NCI-H2227 (cell line): ENCODE results near the gene LCN15.
"Not testable (repeated sequence)": the region's sequence is repeated elsewhere in the genome, so short reads cannot be mapped to it uniquely, and the experiment has no call there.

Experiments used
- DNase-seq: peaks from one replicate; lab custom pipeline; 2025; ENCODE audit not compliant: unreplicated experiment; lab: John Stamatoyannopoulos, UW

LCN15 gene

GRCh38 chr9:136723362-136723976 is 40.8 kb downstream of the LCN15 start:
- no peak for DNase-seq

DNA sequence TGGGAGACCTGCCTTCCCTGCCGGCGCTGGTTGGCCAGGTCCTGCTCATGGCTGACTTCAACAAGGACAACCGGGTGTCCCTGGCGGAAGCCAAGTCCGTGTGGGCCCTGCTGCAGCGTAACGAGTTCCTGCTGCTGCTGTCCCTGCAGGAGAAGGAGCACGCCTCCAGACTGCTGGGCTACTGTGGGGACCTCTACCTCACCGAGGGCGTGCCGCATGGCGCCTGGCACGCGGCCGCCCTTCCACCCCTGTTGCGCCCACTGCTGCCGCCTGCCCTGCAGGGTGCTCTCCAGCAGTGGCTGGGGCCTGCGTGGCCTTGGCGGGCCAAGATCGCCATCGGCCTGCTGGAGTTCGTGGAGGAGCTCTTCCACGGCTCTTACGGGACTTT is 41.4 kb downstream of the LCN15 start:
- no peak for DNase-seq

DNA sequence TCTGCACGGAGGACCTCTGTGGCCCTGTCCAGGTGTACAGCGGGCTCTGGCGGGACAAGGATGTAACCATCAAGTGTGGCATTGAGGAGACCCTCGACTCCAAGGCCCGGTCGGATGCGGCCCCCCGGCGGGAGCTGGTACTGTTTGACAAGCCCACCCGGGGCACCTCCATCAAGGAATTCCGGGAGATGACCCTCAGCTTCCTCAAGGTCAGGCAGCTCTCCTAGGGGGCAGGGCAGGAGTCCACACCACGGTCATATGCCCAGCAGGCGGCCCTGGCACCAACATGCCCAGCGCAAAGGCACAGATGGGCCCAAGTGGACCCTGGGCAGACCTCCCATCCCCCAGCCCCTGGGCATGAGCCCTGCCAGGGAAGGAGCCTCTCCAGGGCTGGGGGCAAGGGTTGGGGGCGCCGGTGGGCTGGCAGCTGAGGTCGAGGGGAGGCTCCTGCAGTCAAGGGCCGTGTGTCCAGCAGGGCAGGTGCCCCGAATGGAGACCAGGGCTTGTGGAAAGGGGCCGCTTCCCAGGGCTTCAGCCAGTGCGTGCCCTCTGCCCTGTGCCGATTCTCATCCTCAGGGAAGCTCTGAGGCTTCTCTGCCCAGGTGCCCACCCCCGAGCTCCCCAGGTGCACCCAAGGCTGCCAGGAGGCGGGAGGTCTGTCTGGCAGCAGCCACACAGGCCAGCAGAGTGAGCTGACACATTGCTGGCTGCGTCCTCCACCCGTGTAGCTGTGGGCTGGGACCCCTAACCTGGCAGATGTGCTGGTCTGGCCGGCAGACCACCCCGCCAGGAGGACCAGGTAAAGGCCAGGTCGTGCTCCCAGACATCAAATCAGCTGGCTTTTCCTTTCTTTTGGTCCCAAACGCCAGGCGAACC is 42.0 kb downstream of the LCN15 start:
- DNase-seq = no peak

DNA sequence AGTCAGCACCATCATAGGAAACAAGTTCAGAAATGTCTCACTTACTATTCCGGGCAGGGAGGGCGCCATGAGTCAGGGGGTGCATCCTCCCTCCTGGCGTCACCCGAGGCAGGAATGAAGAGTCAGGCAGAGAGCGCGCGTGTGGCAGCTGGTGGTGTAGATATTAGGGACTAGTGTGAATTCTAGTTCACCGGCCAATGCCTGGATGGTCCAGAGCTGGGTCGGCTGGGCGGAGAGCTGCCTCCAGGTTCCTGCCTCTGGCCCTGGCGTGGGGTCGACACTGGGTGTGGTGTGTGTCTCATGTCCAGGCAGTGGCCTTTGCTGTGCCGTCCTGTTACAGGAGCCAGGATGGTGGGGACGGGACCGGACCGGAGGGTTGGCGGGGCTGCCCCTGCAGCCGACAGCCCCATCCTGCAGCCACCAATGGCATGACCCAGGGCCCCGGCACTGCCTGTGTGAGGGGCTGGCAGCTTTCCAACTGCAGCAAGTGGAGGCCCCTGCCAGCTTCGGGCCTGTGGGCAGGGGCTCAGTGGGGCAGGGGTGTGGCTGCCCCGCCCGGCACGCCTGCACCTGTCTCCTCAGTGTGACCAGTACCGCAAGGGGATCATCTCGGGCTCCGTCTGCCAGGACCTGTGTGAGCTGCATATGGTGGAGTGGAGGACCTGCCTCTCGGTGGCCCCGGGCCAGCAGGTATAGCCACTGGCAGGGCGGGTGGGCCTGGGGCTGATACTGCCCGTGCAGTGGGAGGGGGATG is 42.8 kb downstream of the LCN15 start:
- no peak for DNase-seq

- DNase-seq = no peak
Measured at GRCh38 chr9:136720898-136721338, 43.4 kb downstream of the LCN15 start.

DNA sequence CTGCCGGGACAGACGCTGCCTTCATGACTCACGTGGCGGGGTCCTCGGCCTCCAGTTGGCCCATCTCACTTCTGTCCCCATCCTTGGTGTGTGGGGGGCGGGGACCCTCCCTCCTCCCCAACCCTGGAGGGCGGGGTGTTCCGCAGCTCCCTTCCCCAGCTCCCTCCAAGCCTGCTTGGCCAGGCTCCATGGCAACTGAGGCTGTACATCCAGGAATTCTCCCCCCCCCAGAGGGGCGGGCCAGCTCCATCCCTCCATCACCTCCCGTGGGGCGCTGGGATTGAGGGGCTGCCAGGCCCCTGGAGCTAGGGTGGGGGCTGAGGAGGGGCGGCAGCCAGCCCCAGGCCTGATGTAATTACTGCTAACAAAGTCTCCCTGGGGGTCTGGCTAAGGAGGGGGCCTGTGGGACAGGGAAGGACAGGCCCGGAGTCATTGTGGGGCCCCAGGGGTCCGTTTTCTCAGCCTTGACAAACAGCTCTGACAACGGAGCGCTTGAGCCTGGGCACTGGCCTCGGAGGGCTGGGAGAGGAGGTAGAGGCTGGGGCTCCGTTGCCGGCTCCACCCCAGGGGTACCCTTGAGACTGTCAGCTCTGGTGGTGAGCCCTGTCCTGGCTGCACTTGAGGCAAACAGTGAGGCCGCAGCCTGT is 43.9 kb downstream of the LCN15 start:
- peak; percentile 82 for DNase-seq

DNA sequence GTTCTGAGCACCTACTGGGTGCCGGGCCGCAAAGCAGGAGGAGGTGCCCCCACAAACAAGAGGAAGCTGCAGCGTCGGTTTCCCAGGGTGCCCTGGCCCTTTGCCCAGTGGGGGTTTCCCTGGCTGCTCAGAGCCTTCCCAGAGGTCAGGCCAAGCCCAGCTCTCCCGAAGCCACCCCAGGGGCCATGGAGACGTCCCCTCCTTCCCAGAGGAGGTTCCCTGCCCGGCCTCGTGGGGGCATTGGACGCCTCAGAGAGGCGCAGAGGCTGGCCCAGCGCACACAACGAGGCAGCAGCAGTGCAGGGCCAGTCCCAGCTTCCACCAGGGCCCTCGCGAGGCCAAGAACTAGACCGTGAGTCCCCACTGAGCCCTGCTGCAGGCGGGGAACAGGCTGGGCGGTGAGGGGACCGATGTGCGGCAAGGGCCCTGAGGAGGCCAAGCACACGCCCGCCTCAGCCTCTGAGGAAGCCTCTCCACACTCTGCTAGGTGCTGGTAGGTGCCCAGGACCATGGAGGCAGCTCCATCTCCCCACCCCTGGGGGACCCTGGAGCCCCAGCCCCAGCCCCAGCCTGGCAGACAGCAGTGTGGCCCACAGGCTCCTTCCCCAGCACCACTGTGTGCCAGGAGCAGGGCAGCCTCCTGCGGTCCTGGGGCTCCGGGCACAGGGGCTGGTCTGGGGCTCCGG is 45.0 kb downstream of the LCN15 start:
- no peak for DNase-seq

GRCh38 chr9:136718345-136719194 is 45.7 kb downstream of the LCN15 start:
- DNase-seq = no peak

DNA sequence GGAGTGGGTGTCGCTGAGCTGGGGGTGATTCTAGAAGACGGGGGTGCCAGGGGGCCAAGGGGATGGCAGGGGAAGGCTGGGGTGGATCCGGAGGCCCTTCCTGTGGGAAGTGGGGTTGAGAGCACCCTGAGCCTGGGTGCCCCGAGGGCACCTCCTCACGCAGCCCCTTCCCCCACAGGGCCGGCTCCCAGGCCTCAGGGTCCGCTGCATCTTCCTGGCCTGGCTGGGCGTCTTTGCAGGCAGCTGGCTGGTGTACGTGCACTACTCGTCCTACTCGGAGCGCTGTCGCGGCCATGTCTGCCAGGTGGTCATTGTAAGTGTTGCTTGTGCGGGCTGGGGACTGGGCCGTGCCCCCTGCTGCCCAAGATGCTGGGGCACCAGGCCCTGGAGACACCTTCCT is 46.9 kb downstream of the LCN15 start:
- DNase-seq = no peak

GRCh38 chr9:136714893-136715274 is 49.4 kb downstream of the LCN15 start:
- DNase-seq = no peak

DNA sequence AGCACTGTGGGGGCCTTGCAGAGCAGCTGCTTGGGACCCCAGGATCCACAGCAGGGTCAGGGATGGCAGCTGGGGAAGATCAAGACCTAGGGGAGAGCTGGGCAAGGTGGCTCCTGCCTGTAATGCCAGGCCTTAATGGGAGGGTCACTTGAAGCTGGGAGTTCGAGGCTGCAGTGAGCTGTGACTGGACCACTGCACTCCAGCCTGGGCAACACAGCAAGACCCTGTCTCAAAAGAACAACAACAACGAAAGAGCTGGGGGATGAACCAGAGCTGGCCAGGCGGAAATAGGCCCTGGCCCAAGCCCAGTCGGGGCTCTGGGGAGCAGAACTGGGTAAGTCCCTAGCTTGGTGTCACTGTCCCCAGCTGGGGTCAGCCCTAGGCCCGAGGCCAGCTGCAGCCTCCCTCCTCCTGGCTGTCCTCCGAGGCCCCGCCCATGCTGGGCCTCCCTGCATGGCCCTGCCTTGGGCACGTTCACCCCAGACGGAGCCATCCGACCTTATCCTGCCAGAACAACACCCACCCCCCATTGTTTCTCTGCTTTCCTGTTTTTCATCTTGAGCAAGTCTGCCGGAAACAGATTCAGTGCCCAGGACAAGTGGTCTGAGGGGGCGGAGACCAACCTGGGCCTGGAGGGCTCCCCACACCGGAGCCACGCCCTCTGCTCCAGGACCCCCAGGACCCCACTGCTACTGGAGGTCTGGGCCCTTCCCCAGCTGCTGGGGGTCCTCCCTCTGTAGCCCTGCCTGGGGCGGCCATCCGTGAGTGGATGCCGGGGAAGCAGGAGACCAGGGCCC is 50.0 kb downstream of the LCN15 start:
- no peak for DNase-seq

GRCh38 chr9:136713550-136713949 is 50.8 kb downstream of the LCN15 start:
- peak; percentile 24 for DNase-seq

DNA sequence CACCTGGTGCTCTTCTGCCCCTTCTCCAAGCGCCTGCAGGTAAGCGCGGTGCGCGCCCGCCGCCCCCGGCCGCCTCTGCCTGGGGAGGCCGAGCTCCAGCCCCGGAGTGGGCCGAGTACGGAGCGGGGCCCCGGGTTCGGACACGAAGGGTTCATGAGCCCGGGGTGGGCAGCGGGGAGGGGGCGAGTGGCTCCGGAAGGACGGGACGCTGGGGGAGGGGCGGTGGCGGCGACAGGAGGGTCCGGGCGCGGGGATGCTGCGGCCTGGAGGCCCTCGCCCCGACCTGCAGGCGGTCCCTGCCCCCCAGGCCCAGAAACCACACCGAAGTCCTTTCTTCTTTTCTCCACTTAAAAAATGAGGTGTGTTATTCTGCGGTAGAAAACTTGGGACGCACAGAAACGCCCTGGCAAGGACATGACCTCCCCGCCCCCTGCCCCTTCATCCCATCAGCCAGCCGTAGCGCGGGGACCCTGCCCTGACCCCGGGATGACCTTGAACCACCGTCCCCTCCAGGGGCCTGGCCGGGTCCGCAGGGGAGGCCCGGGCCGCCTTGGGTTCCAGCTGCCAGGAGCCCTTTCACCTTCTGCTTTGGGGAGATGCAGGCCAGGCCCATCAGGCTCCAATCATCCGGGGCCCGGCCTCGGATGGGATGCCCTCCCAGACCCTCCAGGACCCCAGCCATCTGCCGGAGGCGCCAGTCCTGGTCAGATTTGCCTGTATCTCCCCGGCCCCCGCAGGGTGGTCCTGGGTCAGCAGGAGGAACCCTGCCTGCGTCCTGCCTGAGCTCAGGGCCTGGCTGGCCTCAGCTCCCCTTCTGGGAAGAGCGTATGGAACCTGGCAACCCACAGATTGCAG is 51.4 kb downstream of the LCN15 start:
- no peak for DNase-seq

GRCh38 chr9:136711751-136712689 is 52.3 kb downstream of the LCN15 start, which contains the start of gene DIPK1B:
DIPK1B (plus strand) TSS chr9:136712572; CDS start chr9:136712666, 94 bp downstream.
- DNase-seq = peak; percentile 83

DNA sequence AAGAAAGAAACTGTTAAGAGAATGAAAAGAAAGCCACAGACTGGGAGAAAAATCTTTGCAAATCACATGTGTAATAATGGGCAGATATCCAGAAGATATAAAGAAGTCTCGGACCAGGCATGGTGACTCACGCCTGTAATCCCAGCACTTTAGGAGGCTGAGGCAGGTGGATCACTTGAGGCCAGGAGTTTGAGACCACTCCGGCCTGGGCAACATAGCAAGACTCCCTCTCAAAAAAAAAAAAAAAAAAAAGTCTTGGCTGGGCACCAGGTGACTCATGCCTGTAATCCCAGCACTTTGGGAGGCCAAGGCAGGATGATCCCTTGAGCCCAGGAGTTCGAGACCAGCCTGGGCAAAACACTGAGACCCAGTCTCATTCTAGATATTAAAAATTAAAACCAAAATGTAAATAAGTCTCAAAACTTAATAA is 53.1 kb downstream of the LCN15 start:
- not testable (repeated sequence) for DNase-seq

GRCh38 chr9:136710543-136710942 is 53.8 kb downstream of the LCN15 start:
- no peak for DNase-seq
